ENCODE data around the gene ARF1.

DNA sequence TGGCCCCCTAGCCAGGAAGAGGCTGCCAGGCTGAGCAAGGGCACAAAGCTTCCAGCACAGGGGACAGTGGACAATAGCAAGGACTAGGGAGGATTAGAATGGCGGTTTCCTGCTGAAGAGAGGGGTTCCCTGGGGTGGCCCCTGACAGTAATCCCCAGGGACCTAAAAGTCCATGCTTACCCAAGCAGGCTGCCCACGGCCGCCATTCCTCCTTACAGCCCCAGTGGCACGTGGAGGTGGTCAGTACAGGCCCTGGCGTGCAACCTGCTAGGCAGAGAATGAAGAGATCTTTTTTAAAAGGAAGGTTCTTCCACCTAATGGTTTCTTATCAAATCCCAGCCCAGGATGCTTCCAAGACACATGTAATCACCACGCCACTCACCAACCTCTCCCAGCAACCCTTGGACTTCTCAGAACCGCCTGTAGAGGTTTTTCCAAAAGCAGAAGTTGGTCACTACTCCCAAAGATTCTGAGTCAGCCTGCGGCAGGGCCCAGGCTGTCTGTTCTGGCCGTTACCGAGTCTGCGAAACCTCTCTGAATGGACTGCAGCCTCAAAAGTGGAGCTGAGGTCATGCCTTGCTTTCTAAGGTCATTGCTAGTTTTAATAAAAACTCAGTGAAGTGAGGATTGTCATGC, 25.7 kb downstream of the ARF1 start:
- TF ChIP-seq, protein P1, sequence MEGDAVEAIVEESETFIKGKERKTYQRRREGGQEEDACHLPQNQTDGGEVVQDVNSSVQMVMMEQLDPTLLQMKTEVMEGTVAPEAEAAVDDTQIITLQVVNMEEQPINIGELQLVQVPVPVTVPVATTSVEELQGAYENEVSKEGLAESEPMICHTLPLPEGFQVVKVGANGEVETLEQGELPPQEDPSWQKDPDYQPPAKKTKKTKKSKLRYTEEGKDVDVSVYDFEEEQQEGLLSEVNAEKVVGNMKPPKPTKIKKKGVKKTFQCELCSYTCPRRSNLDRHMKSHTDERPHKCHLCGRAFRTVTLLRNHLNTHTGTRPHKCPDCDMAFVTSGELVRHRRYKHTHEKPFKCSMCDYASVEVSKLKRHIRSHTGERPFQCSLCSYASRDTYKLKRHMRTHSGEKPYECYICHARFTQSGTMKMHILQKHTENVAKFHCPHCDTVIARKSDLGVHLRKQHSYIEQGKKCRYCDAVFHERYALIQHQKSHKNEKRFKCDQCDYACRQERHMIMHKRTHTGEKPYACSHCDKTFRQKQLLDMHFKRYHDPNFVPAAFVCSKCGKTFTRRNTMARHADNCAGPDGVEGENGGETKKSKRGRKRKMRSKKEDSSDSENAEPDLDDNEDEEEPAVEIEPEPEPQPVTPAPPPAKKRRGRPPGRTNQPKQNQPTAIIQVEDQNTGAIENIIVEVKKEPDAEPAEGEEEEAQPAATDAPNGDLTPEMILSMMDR (IDR thresholded peaks at IDR 0.05; ENCODE audit: insufficient read depth, low read length, poor library complexity, severe bottlenecking) = no peak
- TF ChIP-seq EZH2phosphoT487 (conservative IDR thresholded peaks at IDR 0.05; ENCODE audit: low read length) = no peak

All from SU-DHL-6 (cell line).